HepG2 (cell line): ENCODE measurements around the gene TRPM5. TPM values are rescaled to one million over a fixed set of nuclear protein-coding genes. Genes with fewer than 3 reads are reported as not detected.

ENCODE experiments used
- AHR ChIP-seq: IDR thresholded peaks from 2 replicates; pipeline ENCODE4 v1.6.1; 2018; ENCODE audit warnings: missing genetic modification reagents, missing compliant biosample characterization
- DR1 ChIP-seq: sonication (generic); formaldehyde crosslinking; IDR thresholded peaks from 2 replicates; pipeline ENCODE4 v1.8.0; 2021; ENCODE audit warnings: mild to moderate bottlenecking, missing genetic modification reagents, inconsistent platforms
- LCORL ChIP-seq, 2 experiments: fragments of 450-650 bp in 1 of 2; sonication (generic) in 1 of 2; formaldehyde crosslinking in 1 of 2; IDR thresholded peaks; 2 replicates each; pipeline versions ENCODE4 v1.5.0 to v1.6.1; 2017 to 2020; ENCODE audit warnings: antibody characterized with exemption in 1 of 2, missing genetic modification reagents in 1 of 2
- YEATS4 ChIP-seq: sonication (generic); formaldehyde crosslinking; IDR thresholded peaks from 2 replicates; pipeline ENCODE4 v1.4.0; 2020; ENCODE audit warnings: missing genetic modification reagents, borderline replicate concordance
- ZNF24 ChIP-seq: fragments of 450-650 bp; IDR thresholded peaks from 2 replicates; pipeline ENCODE4 v1.6.1; 2017; ENCODE audit warnings: antibody characterized with exemption, mild to moderate bottlenecking
- polyA plus RNA-seq, 8 experiments: library from polyadenylated mRNA; depleted of rRNA in 3 of 8; stranded (reverse) in 7 of 8; unstranded in 1 of 8; fragments of >200 nt; fragmentation: Illumina TruSeq in 4 of 8; extraction: Trizol in 4 of 8; gene quantifications; 2 replicates each; pipeline versions ENCODE4 v1.2.1 to v1.2.3, GENCODE V29; 2011 to 2016; ENCODE audit warnings: low read depth in 4 of 8, missing spikeins in 1 of 8, mixed read lengths in 1 of 8; ENCODE audit not compliant: insufficient read depth in 1 of 8
- total RNA-seq, 5 experiments: library from RNA; depleted of rRNA; stranded (reverse); fragments of >200 nt; fragmentation: Illumina TruSeq; extraction: Trizol; gene quantifications; 2 replicates each; pipeline ENCODE4 v1.2.3, GENCODE V29; 2016; ENCODE audit warnings: low read depth in 1 of 5
- TF ChIP-seq, protein P1 (sequence below): sonication (generic); formaldehyde crosslinking; IDR thresholded peaks from 2 replicates; pipeline ENCODE4 v1.5.1; 2020; ENCODE audit warnings: mild to moderate bottlenecking, missing genetic modification reagents, moderate library complexity
- TF ChIP-seq, protein P2 (sequence below): IDR thresholded peaks from 2 replicates; pipeline ENCODE4 v1.6.1; 2016
- TF ChIP-seq, protein P3 (sequence below): sonication (generic); formaldehyde crosslinking; IDR thresholded peaks from 2 replicates; pipeline ENCODE4 v1.8.1; 2023; ENCODE audit warnings: mild to moderate bottlenecking, missing genetic modification reagents
- TF ChIP-seq, protein P4 (sequence below): sonication (generic); formaldehyde crosslinking; IDR thresholded peaks from 2 replicates; pipeline ENCODE4 v1.5.0; 2020; ENCODE audit warnings: missing genetic modification reagents

Gene TRPM5
- total and polyA plus RNA-seq, 2 of the 13 experiments (the other 11 are each of a cell fraction or from before 2014, with no cell fraction given) = 0.12 TPM; not detected in 1

DNA sequence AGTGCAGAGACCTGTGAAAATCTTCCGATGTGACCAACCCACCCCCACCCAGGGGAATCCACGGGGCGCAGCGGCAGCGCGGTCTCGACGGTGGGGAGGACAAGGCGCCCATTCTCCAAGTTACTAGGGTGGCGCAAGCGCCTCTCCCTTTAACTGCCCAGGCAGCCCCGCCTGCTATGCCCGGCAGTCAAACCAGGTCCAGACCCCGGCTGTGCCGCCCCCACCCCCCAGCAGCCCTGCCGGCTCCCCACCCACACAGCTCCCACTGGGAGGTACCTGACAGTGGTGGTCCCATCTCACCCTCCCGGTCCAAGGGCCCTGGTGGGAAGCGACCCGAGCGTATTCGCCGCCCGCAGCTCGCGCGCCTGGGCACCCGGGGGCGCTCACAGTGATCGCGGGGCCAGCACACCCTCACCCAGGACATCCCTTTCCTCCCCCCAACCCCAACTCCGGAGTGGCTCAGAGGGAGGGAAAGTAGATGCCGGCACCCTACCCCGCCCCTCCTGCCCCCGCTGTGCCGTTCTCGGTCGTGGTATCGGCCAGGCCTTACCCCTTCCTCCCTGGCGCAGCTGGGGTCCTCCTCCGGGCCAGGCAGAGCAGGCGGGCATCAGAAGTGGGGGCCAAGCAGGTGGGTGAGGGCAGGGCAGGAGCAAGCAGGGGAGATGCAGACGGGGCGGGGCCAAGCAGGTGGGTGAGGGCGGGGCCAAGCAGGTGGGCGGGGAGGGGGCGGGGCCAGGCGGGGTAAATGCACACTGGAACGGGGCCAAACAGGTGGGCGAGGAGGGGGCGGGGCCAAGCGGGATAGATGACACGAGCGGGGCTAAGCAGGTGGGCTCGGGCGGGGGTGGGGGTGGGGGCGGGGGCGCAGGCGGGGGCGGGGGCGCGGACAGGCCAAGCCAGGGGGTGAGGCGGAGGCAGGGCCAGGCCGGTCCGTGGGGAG is at the start of gene TRPM5 (continued):
- TF ChIP-seq, protein P1, sequence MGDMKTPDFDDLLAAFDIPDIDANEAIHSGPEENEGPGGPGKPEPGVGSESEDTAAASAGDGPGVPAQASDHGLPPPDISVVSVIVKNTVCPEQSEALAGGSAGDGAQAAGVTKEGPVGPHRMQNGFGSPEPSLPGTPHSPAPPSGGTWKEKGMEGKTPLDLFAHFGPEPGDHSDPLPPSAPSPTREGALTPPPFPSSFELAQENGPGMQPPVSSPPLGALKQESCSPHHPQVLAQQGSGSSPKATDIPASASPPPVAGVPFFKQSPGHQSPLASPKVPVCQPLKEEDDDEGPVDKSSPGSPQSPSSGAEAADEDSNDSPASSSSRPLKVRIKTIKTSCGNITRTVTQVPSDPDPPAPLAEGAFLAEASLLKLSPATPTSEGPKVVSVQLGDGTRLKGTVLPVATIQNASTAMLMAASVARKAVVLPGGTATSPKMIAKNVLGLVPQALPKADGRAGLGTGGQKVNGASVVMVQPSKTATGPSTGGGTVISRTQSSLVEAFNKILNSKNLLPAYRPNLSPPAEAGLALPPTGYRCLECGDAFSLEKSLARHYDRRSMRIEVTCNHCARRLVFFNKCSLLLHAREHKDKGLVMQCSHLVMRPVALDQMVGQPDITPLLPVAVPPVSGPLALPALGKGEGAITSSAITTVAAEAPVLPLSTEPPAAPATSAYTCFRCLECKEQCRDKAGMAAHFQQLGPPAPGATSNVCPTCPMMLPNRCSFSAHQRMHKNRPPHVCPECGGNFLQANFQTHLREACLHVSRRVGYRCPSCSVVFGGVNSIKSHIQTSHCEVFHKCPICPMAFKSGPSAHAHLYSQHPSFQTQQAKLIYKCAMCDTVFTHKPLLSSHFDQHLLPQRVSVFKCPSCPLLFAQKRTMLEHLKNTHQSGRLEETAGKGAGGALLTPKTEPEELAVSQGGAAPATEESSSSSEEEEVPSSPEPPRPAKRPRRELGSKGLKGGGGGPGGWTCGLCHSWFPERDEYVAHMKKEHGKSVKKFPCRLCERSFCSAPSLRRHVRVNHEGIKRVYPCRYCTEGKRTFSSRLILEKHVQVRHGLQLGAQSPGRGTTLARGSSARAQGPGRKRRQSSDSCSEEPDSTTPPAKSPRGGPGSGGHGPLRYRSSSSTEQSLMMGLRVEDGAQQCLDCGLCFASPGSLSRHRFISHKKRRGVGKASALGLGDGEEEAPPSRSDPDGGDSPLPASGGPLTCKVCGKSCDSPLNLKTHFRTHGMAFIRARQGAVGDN = no peak
- TF ChIP-seq AHR (CRISPR knock-in tag) (no peak), ZNF24 (no peak), YEATS4 (CRISPR knock-in tag) (no peak), LCORL (IDR thresholded peaks at IDR 0.05) (no peak), LCORL (CRISPR knock-in tag; IDR thresholded peaks at IDR 0.05) (no peak), DR1 (CRISPR knock-in tag) (no peak)
- TF ChIP-seq, protein P2, sequence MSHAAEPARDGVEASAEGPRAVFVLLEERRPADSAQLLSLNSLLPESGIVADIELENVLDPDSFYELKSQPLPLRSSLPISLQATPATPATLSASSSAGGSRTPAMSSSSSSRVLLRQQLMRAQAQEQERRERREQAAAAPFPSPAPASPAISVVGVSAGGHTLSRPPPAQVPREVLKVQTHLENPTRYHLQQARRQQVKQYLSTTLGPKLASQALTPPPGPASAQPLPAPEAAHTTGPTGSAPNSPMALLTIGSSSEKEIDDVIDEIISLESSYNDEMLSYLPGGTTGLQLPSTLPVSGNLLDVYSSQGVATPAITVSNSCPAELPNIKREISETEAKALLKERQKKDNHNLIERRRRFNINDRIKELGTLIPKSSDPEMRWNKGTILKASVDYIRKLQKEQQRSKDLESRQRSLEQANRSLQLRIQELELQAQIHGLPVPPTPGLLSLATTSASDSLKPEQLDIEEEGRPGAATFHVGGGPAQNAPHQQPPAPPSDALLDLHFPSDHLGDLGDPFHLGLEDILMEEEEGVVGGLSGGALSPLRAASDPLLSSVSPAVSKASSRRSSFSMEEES (CRISPR knock-in tag) = no peak
- TF ChIP-seq, protein P3, sequence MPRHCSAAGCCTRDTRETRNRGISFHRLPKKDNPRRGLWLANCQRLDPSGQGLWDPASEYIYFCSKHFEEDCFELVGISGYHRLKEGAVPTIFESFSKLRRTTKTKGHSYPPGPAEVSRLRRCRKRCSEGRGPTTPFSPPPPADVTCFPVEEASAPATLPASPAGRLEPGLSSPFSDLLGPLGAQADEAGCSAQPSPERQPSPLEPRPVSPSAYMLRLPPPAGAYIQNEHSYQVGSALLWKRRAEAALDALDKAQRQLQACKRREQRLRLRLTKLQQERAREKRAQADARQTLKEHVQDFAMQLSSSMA (CRISPR knock-in tag) = no peak
- TF ChIP-seq, protein P4, sequence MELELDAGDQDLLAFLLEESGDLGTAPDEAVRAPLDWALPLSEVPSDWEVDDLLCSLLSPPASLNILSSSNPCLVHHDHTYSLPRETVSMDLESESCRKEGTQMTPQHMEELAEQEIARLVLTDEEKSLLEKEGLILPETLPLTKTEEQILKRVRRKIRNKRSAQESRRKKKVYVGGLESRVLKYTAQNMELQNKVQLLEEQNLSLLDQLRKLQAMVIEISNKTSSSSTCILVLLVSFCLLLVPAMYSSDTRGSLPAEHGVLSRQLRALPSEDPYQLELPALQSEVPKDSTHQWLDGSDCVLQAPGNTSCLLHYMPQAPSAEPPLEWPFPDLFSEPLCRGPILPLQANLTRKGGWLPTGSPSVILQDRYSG (CRISPR knock-in tag) = no peak
